NCI-H226 (cell line): ENCODE measurements around the gene KCNQ2.
"Not testable (repeated sequence)": the region's sequence is repeated elsewhere in the genome, so short reads cannot be mapped to it uniquely, and the experiment has no call there.

Source experiments
- DNase-seq: peaks from one replicate; pipeline ENCODE4 v3.0.0-alpha.2; 2015

The KCNQ2 gene

GRCh38 chr20:63380346-63380870 lies 92.0 kb downstream of the KCNQ2 start:
- DNase-seq: no peak

GRCh38 chr20:63379872-63380271 lies 92.6 kb downstream of the KCNQ2 start:
- DNase-seq: not testable (repeated sequence)

GRCh38 chr20:63379296-63379695 lies 93.2 kb downstream of the KCNQ2 start:
- DNase-seq: no peak

GRCh38 chr20:63378626-63379025 lies 93.8 kb downstream of the KCNQ2 start:
- DNase-seq: no peak

- no peak for DNase-seq
These were observed 94.5 kb downstream of the KCNQ2 start for GRCh38 chr20:63377951-63378381.

GRCh38 chr20:63377256-63377941 lies 95.1 kb downstream of the KCNQ2 start:
- DNase-seq: no peak

- no peak for DNase-seq
These were observed 95.9 kb downstream of the KCNQ2 start for GRCh38 chr20:63376283-63377250.

GRCh38 chr20:63375438-63375837 lies 97.0 kb downstream of the KCNQ2 start:
- no peak for DNase-seq

- DNase-seq: no peak
These were observed 98.0 kb downstream of the KCNQ2 start for GRCh38 chr20:63374504-63374903.

GRCh38 chr20:63373996-63374395 lies 98.5 kb downstream of the KCNQ2 start:
- no peak for DNase-seq

GRCh38 chr20:63372971-63373885 lies 99.2 kb downstream of the KCNQ2 start:
- no peak for DNase-seq

- no peak for DNase-seq
These were observed 101.1 kb downstream of the KCNQ2 start for GRCh38 chr20:63371291-63371865.

GRCh38 chr20:63370618-63371187 lies 101.8 kb downstream of the KCNQ2 start:
- DNase-seq: no peak

GRCh38 chr20:63369724-63370617 lies 102.5 kb downstream of the KCNQ2 start:
- no peak for DNase-seq

GRCh38 chr20:63369024-63369530 lies 103.4 kb downstream of the KCNQ2 start:
- no peak for DNase-seq

GRCh38 chr20:63368151-63368550 lies 104.3 kb downstream of the KCNQ2 start:
- no peak for DNase-seq

GRCh38 chr20:63367446-63368055 lies 104.9 kb downstream of the KCNQ2 start:
- no peak for DNase-seq

- no peak for DNase-seq
These were observed 105.8 kb downstream of the KCNQ2 start for GRCh38 chr20:63366390-63367365.
